HG02970 (cell line): Measurements from ENCODE around the gene OTULIN.

Experiments used
- ATAC-seq: cut with Tn5 transposase; IDR thresholded peaks from one replicate; pipeline ENCODE4 v1.9.1; 2021; ENCODE audit warnings: mild to moderate bottlenecking, moderate library complexity, moderate number of reproducible peaks; ENCODE audit not compliant: unreplicated experiment, low FRiP score

The OTULIN gene

GRCh38 chr5:14664270-14665100, at the start of gene OTULIN:
TSS of gene OTULIN (plus strand) at chr5:14664718. CDS start at chr5:14664826, 108 bp downstream.
- peak; percentile 81 for ATAC-seq

- no peak for ATAC-seq
These were observed 49.2 kb upstream of the OTULIN start for GRCh38 chr5:14615365-14615764.

- no peak for ATAC-seq
These were observed 47.1 kb upstream of the OTULIN start for GRCh38 chr5:14617441-14617840.

- ATAC-seq = no peak
These were observed 37.2 kb upstream of the OTULIN start for GRCh38 chr5:14627270-14627669.

GRCh38 chr5:14628346-14628745, 36.2 kb upstream of the OTULIN start:
- ATAC-seq = no peak

- ATAC-seq = no peak
These were observed 33.8 kb upstream of the OTULIN start for GRCh38 chr5:14630671-14631070.

- no peak for ATAC-seq
These were observed 28.9 kb upstream of the OTULIN start for GRCh38 chr5:14635656-14636055.

- ATAC-seq = no peak
These were observed 23.8 kb upstream of the OTULIN start for GRCh38 chr5:14640765-14641164.

GRCh38 chr5:14644623-14645237, 19.8 kb upstream of the OTULIN start:
- no peak for ATAC-seq

- no peak for ATAC-seq
These were observed 14.5 kb upstream of the OTULIN start for GRCh38 chr5:14650052-14650451.

- ATAC-seq = no peak
These were observed 9.3 kb upstream of the OTULIN start for GRCh38 chr5:14655146-14655741.

GRCh38 chr5:14656898-14657297, 7.6 kb upstream of the OTULIN start:
- no peak for ATAC-seq

- no peak for ATAC-seq
These were observed 4.5 kb upstream of the OTULIN start for GRCh38 chr5:14659821-14660607.

GRCh38 chr5:14660833-14661232, 3.7 kb upstream of the OTULIN start:
- no peak for ATAC-seq

- no peak for ATAC-seq
These were observed 1.7 kb upstream of the OTULIN start for GRCh38 chr5:14662721-14663260.

GRCh38 chr5:14663734-14664269, 716 bp upstream of the OTULIN start:
- ATAC-seq = no peak

GRCh38 chr5:14665101-14665822, 744 bp downstream of the OTULIN start:
- no peak for ATAC-seq

- peak; percentile 39 for ATAC-seq
These were observed 1.4 kb downstream of the OTULIN start for GRCh38 chr5:14665949-14666348.

GRCh38 chr5:14666357-14666756, 1.8 kb downstream of the OTULIN start:
- ATAC-seq = no peak

- no peak for ATAC-seq
These were observed 2.8 kb downstream of the OTULIN start for GRCh38 chr5:14667290-14667689.
